ENCODE data around the gene GC.
"Not testable (repeated sequence)": the region's sequence is repeated elsewhere in the genome, so short reads cannot be mapped to it uniquely, and the experiment has no call there.

The GC gene

DNA sequence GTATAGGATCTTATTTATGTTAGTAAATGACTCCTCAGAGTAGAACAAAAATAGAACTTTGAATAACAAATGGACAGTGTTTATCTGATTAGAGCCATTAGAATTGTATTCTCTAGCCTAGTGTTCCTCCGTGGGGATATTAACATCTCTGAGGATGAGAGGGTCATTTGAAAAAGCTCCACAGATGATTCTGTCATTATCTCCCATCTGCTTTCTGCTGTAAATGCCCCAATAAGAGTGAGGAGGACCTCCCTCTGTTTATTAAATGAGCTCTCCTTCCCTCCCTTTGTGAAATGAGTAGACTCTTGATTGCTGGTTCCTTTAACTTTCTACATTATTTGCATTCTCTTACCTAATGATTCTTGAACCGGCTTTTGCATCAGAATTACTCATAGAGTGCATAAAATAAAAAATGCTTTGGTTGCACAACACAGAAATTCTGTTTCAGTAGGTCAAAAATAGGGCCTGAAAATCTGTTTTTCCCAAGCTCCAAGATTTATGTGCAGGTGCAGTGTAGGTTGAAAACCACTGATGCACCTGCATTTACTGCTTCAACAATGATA is 18.0 kb downstream of the GC start:
- no peak for DNase-seq (ENCODE audit: low read depth)

DNA sequence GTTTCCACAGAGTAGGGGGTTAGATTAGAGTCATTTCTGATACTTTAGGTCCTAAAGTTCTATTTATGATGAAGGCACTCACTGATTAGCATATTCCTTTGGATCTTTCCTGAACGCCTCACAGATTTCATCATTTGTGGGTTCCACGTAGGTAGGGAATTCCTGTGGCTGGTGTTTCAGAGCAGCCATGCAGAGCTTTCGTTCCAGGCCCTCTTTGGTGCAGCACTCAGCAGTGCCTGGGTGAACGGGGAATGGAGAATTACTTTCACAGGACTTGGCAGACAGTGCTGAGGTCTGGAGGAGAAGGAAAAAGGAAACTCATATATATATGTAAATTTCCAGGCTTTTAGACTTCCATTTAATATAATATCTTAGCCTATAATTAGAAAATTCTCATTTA is 18.5 kb downstream of the GC start:
- DNase-seq (ENCODE audit: low read depth): no peak

DNA sequence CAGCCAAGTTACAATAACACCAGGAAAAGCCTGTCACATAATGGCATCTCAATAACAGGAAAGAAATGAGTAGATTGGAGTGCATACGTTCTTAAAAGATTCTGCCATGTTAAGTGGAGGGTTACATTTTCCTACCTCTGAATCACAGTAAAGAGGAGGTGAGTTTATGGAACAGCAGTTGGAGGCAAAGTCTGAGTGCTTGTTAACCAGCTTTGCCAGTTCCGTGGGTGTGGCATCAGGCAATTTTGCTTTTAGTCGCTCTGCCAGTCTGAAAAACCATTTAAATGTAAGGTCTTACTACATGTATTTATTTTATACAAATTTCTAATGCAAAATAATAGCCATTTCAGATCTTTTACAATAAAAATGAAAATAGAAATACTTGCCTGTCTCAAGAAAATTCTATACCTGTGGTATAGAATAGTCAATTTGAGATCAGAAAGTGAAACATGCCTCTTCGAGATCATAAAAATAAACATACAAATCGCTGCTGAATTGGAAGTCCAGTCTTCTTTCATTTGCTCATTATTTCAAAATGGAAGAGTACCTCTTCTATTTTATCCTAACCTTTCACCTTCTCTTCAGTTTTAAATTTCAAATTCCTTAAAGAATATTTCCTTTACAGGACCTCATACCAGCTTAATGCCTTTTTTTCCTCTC is 31.4 kb downstream of the GC start:
- DNase-seq (ENCODE audit: low read depth): no peak

DNA sequence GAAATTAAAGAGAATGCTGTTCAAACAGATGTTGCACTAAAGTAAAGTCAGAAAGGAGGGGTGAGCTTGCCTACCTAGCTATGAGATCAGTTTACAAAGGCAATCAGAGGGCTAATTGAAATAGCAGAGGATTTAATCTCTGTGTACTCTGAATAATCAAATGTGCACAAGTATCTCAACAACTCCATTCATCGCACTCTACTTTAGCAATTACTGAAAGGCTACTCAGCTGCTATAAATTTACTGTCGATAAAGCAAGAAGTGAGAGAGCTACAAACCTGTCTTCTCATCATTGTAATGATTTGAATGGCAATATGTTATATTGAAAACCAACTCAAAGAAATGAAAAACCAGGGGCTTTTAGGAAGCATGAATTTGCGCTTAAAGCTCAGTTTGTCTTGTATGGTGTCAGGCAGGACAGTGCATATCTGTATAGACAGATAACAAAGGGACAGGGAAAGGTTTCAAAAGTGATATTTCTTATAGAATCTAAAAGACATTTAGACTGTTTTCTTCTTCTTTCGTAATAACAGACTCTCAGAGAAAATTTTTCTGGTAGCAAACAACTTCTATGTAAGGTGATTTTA is 34.8 kb downstream of the GC start:
- no peak for DNase-seq (ENCODE audit: low read depth)

DNA sequence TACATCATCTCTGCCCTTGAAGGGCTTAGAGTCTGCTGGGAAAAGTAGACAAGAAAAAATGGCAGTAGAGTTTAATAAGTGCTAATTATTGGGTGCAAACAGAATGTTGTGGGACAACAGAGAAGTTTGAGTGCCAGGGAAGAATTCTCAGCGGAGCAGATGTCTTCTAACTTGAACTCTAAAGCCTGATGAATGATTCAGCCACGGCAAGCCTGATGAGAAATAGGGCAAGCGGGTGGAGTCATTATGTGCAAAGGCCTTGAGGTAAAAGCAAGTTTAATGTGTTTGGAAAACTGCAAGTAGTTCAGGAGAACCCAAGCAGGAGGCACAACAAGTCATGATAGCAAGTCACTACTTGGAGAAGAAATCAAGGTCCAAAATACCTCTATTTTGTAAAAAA is 37.5 kb downstream of the GC start:
- DNase-seq (ENCODE audit: low read depth): no peak

DNA sequence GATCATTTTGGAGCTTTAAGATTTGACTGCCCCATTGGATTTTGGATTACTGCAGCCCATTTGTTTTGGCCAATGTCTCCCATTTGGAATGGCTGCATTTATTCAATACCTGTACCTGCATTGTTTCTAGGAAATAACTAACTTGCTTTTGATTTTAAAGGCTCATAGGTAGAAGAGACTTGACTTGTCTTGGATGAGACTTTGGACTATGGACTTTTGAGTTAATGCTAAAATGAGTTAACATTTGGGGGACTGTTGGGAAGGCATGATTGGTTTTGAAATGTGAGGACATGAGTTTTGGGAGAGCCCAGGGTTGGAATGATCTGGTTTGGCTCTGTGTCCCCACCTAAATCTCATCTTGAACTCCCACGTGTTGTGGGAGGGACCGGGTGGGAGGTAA is 45.1 kb downstream of the GC start:
- DNase-seq (ENCODE audit: low read depth): not testable (repeated sequence)

DNA sequence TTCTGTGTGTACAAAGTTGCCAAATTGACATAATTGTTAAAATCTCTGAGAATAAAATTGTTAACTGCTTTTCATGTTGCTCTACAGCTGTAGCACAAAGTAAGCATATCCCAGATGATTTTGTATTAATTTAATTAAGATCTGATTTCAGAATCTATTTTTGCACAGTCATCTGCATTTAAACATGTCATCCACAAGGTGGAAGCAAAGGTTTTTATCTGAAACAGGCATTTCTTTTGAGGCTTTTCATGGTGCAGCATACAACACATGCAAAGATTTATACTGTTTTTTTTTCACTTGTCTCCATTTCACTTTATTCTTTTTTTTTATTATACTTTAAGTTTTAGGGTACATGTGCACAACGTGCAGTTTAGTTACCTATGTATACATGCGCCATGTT is 51.2 kb downstream of the GC start:
- DNase-seq (ENCODE audit: low read depth): peak; percentile 8

DNA sequence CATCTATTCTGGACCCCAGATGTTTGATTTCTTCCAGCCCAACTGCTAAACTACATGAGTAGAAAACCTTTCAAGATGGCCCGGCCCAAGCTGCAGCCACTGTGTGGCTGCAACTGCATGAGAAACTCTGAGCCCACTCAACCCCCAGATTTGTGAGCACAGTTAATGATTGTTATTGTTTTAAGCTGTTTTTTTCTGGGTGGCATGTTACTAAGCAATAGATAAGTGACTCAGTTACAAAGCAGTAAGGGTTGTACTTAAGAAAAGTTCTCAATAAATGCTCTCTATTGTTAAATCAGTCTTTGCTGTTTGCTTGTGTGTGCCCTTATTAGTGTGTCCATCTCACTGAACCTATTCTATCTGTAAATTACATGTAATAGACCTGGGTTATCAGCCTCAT is 51.8 kb downstream of the GC start:
- DNase-seq (ENCODE audit: low read depth): no peak

DNA sequence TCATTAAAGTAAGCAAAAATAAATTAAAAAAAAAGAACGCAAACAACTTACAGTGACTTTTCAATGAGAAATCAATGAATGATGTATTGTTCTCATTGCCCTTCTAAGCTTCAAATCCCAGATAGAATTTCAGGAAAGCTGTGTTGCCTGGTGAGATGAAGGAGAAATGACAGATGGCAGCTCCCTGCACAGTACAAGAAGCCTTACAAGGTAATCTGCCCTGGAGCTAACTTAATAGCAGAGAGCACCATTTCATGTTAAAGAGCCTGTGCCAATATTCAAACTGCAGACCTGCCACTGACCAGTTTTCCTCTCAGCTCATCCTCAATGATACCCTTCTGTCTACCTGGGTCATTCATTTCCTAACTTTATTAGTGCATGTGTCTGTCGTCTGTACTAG is 54.0 kb downstream of the GC start:
- no peak for DNase-seq (ENCODE audit: low read depth)

DNA sequence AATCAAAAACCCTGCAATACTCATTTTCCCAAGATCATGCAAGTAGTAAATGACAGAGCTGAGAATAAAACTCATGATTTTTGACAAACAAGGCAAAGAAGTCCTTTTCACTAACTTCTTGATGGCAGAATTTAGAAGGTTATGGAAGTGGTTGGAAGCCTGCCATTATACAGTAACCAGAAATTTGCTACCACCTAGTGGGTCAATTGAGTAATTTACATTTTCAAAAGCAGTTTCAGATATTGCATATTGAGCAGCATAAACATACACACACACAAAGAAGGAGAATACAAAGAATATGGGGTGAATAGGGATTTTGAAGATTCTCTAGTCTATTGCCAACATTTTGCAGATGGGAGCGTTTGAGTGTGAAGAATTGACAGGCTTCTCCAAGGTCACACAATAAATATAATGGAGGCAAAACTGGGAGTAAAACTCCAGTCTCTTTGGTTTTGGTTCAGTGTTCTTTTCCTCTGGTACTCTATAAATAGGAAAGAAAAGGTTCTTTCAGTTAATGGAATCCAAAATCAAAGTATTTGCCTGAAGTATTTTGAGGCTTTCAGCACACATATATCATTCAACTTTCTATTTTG is 70.2 kb downstream of the GC start:
- DNase-seq (ENCODE audit: low read depth): peak; percentile 50

DNA sequence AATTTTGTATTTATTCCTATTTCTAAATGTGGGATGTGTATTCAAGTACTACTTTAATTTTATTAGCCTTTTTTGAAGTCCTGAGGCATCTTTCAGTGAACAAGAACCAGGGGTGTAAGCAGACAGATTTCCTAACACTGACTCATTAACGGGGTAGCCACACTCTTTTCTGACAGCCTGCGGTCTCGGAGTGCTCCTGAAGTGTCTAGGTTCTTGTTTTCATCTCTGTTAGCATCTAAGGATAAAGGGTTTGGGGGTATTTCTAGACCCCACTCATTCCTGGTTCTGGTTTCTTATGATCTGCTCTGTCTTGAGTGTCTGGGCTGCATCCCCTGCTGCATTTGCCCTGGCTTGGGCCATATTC is 71.9 kb downstream of the GC start:
- DNase-seq (ENCODE audit: low read depth): no peak

DNA sequence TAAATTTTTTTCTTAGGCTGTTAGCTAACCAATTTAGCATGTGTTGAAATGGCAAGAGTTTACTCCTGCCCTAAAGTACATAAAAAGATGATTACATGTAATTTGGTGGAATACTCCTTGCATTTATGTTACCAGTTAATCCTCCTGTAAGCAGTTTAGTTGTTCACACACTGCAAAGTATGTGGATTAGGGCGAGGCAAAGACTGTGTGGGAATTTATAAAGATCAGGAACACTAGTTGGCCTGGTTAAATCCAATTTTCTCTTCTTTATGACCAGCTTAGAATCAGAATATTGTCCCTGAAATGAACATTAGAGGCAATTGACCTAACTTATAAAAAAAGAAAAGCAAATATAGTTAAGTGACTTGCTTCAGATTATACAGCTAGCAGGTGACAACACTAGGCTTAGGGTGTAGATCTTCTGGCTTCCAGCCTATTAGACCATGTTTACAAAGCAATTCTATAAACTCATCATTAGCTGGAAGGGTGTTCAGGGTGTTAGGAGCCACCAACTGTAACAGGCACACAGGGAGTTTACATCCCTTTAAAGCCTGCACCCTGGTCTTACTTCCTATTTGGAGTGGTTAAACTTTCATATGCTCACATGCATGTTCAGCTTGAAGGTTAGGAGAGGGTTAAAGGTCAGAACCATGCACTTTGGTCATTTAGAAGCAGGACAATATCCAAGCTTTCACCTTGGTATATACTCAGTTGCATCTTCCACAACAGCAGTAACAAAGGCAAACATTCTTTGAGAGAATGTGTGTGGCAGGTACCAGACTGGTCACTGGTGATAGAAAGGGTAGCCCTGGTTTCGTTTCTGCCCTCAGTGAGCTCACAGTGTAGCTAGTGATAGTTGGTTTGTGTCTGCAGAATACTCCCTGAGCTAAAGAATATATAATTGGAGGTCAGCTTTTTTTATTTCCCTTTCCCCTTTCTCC is 72.6 kb downstream of the GC start:
- DNase-seq (ENCODE audit: low read depth): no peak

DNA sequence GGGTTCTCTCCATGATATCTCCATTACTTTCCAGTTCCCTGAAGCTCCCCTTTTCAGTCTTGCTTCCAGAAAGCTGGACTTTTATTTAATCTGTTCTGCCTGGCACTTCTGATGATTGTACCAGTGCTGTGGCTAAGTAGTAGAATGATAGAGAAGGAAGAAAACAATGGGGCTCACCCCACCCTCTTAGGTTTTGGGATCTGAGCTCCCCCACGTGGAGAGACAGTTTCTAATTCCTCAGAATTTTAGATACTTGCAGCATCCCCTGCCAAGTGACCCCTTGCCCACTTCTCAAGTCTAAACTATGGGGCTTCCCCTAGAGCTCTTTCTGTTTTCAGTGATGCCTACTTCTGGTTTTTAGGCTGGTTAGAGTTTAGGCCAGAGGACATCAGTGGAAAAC is 73.9 kb downstream of the GC start:
- DNase-seq (ENCODE audit: low read depth): no peak

DNA sequence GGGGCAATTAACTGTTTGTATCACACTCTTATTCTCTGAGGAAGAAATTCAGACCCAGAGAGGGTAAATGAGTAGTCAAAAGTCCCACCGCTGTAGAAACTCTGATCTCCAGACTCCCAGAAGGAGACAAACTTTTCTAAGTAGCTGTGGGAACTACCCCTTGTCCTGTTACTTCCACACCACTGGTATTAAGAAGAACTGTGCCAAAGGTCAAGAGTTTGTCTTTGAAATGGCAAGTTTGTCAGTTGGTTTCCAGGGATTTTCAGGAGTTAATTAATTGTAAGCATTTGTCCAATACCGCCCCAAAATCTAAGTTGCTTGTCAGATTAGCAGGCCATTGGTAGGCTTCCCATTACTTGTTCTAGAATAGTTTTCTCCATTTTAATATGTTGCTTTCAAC is 85.7 kb downstream of the GC start:
- no peak for DNase-seq (ENCODE audit: low read depth)

DNA sequence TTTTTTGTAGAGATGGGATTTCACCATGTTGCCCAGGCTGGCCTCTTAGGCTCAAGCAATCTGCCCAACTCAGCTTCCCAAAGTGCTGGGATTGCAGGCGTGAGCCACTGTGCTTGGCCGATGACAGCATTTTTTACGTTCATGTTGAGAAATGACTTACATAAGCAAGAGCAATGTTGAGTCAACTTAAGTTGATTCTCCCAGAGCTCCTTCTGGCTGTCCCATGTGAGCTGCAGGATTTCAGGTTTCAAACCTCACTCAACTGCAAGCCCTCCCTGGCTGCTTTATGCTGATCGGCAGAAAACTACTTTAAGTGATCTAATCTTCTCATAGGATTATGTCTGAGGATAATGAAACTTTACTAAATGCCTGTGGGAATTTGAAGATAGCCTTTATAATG is 86.8 kb downstream of the GC start:
- DNase-seq (ENCODE audit: low read depth): no peak

DNA sequence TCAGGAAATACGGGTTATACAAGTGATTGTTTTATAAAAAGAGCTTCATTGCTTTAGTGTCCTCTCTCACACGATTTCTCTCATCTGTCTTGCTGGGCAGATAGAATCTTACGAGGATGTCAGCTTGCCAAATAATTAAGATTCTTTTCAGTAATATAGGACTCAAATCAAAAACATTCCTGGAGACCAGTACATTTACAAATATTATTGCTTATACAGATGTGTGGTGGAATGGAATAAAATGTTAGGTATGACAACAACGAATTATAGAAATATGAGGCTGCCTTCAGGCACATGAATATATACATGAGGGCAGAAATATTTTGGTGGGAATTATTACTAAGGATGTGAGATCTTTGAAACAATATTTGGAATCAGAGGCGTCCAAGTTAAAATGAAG is 88.9 kb downstream of the GC start:
- DNase-seq (ENCODE audit: low read depth): no peak

DNA sequence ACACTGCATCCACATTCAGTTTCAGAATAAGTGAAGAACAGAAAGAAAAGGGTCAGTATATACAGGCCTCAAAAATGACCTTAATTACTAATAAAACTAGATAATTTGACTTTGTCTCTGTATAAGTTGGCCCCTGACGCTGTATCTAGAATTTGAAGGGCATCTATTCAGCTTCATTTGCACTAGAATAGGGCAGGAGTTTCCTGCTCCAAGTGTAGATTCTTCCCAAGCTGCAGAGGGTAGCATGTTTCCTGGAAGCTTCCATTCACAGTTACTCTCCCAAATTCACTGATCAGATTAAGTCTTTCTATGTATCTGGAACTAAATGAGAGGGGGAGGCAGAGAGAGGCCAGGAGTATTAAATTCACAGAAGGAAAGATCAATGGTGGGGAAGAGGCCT is 90.9 kb downstream of the GC start:
- DNase-seq (ENCODE audit: low read depth): no peak

DNA sequence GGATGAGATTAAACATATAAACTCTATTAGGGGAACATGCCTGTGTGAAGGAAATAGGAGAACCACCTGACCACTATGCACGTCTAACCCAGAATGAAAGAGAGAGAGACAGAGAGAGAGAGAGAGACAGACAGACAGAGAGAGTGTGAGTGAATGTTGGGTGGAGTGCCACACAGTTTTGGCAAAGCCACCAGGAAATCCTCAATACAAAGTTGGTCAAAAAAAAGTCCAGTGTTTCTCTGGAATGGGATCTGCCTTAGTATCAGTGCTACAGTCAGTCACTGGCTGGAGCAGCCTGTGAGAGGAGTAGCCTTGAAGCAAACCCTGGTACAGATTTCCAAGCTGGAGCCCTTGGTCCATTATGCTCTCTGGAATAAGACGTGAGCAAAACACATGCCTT is 91.7 kb downstream of the GC start:
- DNase-seq (ENCODE audit: low read depth): no peak

Data from fibroblast of the conjunctiva (primary cell).